WTC11 (cell line): Measurements from ENCODE around the gene NDC1. TPM values are rescaled to one million over a fixed set of nuclear protein-coding genes. Genes with fewer than 3 reads are reported as not detected.

Experiments
- ATAC-seq: fragments of 200-7000 bp; cut with Tn5 transposase; 2 replicates; pipeline ENCODE4 v1.10.0; 2021; ENCODE audit warnings: mild to moderate bottlenecking, moderate library complexity
- CTCF ChIA-PET: fragments of 300-600 bp; sonication (Branson Sonifier 250); formaldehyde crosslinking; loops from one replicate; lab custom pipeline; 2021; ENCODE audit warnings: antibody characterized with exemption; lab: Charles Lee
- POLR2A ChIA-PET: fragments of 350-600 bp; sonication (Branson Sonifier 250); formaldehyde crosslinking; loops from one replicate; lab custom pipeline; 2021; ENCODE audit warnings: antibody characterized with exemption; lab: Charles Lee
- DNase-seq: peaks from one replicate; pipeline ENCODE4 v3.0.0; 2021; ENCODE audit warnings: low spot score
- H3K27ac Mint-ChIP-seq: 2 replicates; pipeline ENCODE4 v1.8.0; 2021; ENCODE audit warnings: mixed read lengths
- H3K27me3 Mint-ChIP-seq: 2 replicates; pipeline ENCODE4 v1.8.0; 2021; ENCODE audit warnings: low read depth, mild to moderate bottlenecking, moderate library complexity, mixed read lengths
- H3K36me3 Mint-ChIP-seq: 2 replicates; pipeline ENCODE4 v1.8.0; 2021; ENCODE audit warnings: mixed read lengths
- H3K4me1 Mint-ChIP-seq: 2 replicates; pipeline ENCODE4 v1.8.0; 2022; ENCODE audit warnings: mixed read lengths
- H3K4me3 Mint-ChIP-seq: 2 replicates; pipeline ENCODE4 v1.8.0; 2021; ENCODE audit warnings: mild to moderate bottlenecking, moderate library complexity, mixed read lengths
- H3K9me3 Mint-ChIP-seq: 2 replicates; pipeline ENCODE4 v1.8.0; 2021; ENCODE audit warnings: mixed read lengths
- CREB1 ChIP-seq: sonication (generic); formaldehyde crosslinking; IDR thresholded peaks from 2 replicates; pipeline ENCODE4 v1.8.0; 2023; ENCODE audit warnings: mild to moderate bottlenecking, missing genetic modification reagents
- GABPB1 ChIP-seq: sonication (generic); formaldehyde crosslinking; IDR thresholded peaks from 2 replicates; pipeline ENCODE4 v1.8.1; 2023; ENCODE audit warnings: mild to moderate bottlenecking, missing genetic modification reagents
- KAT7 ChIP-seq: sonication (generic); formaldehyde crosslinking; IDR thresholded peaks from 2 replicates; pipeline ENCODE4 v1.8.1; 2023; ENCODE audit warnings: missing genetic modification reagents, mild to moderate bottlenecking, borderline replicate concordance
- NFATC4 ChIP-seq: fragments of 250-450 bp; sonication (Bioruptor Pico); IDR thresholded peaks from 2 replicates; pipeline ENCODE4 v1.9.0; 2021; ENCODE audit warnings: mild to moderate bottlenecking
- RELA ChIP-seq: sonication (generic); formaldehyde crosslinking; IDR thresholded peaks from 2 replicates; pipeline ENCODE4 v1.8.1; 2022; ENCODE audit warnings: missing genetic modification reagents, mild to moderate bottlenecking, borderline replicate concordance
- ZNF416 ChIP-seq: fragments of 250-450 bp; sonication (Bioruptor Pico); IDR thresholded peaks from 2 replicates; pipeline ENCODE4 v1.9.0; 2021; ENCODE audit warnings: mild to moderate bottlenecking, inconsistent platforms
- ZNF671 ChIP-seq: fragments of 250-450 bp; sonication (Bioruptor Pico); IDR thresholded peaks from 2 replicates; pipeline ENCODE4 v1.8.0; 2021; ENCODE audit warnings: mild to moderate bottlenecking
- total RNA-seq: library from RNA; stranded (reverse); gene quantifications from 3 replicates; pipeline ENCODE4 v1.2.3, GENCODE V29; 2021
- TF ChIP-seq, protein P1 (sequence below): fragments of 250-450 bp; sonication (Bioruptor Pico); conservative IDR thresholded peaks from 2 replicates; pipeline ENCODE4 v1.9.0; 2021; ENCODE audit warnings: mild to moderate bottlenecking
- TF ChIP-seq, protein P2 (sequence below): sonication (generic); formaldehyde crosslinking; IDR thresholded peaks from 2 replicates; pipeline ENCODE4 v1.8.1; 2023; ENCODE audit warnings: mild to moderate bottlenecking, missing genetic modification reagents, borderline replicate concordance
- TF ChIP-seq, protein P3 (sequence below): sonication (generic); formaldehyde crosslinking; IDR thresholded peaks from 2 replicates; pipeline ENCODE4 v1.8.0; 2023; ENCODE audit warnings: mild to moderate bottlenecking, missing genetic modification reagents
- TF ChIP-seq, protein P4 (sequence below): sonication (generic); formaldehyde crosslinking; IDR thresholded peaks from 2 replicates; pipeline ENCODE4 v1.8.0; 2023; ENCODE audit warnings: missing genetic modification reagents, mild to moderate bottlenecking, borderline replicate concordance

NDC1 gene
- total RNA-seq, 1 experiment from 2014 or later: 52.4 TPM

DNA sequence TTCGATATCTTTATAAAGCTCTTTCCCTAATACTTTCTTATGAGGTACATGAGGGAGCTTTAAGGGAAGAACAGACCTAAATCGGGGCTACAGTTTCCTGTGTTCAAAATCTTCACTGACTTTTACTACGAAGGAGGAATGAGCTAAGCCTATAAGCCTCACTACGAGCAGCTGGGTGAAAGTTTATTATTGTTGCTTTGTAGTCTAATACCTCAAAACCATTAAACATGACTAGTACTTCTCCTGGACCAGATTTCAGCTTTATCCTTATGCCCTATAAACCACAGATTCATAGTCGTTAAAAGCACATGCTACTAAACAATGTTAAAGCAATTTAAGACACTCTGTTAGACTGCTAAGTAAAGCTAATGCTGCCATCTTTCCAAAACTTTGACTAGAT, 30.2 kb downstream of the NDC1 start:
- no peak for ATAC-seq
- no peaks in the 10 kb centered on the region for H3K27me3 Mint-ChIP-seq
- no peak overlapping the region for H3K27ac Mint-ChIP-seq
- no peak overlapping the region for H3K4me3 Mint-ChIP-seq
- TF ChIP-seq, protein P1, sequence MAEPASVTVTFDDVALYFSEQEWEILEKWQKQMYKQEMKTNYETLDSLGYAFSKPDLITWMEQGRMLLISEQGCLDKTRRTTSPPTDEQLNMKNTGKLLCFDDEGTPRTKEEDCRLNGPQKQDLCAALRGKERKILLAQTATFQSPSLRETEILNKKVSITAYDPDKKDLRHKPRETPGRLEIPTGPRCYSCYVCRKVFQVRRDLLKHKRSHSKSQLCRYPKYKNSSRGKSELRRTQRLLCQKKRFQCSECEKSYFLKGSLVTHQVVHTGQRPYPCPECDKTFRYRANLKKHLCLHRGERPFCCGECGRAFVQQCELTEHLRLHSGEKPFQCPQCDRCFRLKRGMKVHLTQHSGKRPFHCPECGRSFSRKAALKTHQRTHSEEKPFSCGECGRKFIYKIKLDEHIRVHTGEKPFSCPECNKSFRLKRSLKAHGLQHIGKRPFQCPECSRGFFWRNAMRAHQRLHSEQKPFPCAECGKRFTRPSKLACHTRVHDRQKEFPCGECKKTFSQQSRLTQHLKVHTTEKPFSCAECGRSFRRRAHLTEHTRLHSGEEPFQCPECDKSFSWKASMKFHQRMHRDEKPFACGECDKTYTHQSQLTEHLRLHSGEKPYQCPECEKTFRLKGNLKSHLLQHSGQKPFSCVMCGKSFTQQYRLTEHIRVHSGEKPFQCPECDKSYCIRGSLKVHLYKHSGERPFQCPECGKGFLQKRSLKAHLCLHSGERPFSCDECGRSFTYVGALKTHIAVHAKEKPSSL (CRISPR knock-in tag): no peak
- TF ChIP-seq ZNF671 (CRISPR knock-in tag) (no peak), CREB1 (CRISPR knock-in tag) (no peak), GABPB1 (no peak), KAT7 (CRISPR knock-in tag) (no peak), ZNF416 (no peak), RELA (CRISPR knock-in tag) (no peak)
- TF ChIP-seq, protein P2, sequence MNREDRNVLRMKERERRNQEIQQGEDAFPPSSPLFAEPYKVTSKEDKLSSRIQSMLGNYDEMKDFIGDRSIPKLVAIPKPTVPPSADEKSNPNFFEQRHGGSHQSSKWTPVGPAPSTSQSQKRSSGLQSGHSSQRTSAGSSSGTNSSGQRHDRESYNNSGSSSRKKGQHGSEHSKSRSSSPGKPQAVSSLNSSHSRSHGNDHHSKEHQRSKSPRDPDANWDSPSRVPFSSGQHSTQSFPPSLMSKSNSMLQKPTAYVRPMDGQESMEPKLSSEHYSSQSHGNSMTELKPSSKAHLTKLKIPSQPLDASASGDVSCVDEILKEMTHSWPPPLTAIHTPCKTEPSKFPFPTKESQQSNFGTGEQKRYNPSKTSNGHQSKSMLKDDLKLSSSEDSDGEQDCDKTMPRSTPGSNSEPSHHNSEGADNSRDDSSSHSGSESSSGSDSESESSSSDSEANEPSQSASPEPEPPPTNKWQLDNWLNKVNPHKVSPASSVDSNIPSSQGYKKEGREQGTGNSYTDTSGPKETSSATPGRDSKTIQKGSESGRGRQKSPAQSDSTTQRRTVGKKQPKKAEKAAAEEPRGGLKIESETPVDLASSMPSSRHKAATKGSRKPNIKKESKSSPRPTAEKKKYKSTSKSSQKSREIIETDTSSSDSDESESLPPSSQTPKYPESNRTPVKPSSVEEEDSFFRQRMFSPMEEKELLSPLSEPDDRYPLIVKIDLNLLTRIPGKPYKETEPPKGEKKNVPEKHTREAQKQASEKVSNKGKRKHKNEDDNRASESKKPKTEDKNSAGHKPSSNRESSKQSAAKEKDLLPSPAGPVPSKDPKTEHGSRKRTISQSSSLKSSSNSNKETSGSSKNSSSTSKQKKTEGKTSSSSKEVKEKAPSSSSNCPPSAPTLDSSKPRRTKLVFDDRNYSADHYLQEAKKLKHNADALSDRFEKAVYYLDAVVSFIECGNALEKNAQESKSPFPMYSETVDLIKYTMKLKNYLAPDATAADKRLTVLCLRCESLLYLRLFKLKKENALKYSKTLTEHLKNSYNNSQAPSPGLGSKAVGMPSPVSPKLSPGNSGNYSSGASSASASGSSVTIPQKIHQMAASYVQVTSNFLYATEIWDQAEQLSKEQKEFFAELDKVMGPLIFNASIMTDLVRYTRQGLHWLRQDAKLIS (CRISPR knock-in tag): no peak
- TF ChIP-seq, protein P3, sequence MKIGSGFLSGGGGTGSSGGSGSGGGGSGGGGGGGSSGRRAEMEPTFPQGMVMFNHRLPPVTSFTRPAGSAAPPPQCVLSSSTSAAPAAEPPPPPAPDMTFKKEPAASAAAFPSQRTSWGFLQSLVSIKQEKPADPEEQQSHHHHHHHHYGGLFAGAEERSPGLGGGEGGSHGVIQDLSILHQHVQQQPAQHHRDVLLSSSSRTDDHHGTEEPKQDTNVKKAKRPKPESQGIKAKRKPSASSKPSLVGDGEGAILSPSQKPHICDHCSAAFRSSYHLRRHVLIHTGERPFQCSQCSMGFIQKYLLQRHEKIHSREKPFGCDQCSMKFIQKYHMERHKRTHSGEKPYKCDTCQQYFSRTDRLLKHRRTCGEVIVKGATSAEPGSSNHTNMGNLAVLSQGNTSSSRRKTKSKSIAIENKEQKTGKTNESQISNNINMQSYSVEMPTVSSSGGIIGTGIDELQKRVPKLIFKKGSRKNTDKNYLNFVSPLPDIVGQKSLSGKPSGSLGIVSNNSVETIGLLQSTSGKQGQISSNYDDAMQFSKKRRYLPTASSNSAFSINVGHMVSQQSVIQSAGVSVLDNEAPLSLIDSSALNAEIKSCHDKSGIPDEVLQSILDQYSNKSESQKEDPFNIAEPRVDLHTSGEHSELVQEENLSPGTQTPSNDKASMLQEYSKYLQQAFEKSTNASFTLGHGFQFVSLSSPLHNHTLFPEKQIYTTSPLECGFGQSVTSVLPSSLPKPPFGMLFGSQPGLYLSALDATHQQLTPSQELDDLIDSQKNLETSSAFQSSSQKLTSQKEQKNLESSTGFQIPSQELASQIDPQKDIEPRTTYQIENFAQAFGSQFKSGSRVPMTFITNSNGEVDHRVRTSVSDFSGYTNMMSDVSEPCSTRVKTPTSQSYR: no peak
- no peaks in the 10 kb centered on the region for H3K9me3 Mint-ChIP-seq
- H3K4me1 Mint-ChIP-seq: peaks cover 16% of the 10 kb centered on the region
- no peak for DNase-seq
- POLR2A ChIA-PET: no interaction called here
- CTCF ChIA-PET: interaction anchor here (0.6 kb wide), 1 partner anchor 152 kb away, joined by 3 read pairs; no protein-coding TSS in a partner anchor
- H3K36me3 Mint-ChIP-seq: peaks cover 64% of the 10 kb centered on the region

DNA sequence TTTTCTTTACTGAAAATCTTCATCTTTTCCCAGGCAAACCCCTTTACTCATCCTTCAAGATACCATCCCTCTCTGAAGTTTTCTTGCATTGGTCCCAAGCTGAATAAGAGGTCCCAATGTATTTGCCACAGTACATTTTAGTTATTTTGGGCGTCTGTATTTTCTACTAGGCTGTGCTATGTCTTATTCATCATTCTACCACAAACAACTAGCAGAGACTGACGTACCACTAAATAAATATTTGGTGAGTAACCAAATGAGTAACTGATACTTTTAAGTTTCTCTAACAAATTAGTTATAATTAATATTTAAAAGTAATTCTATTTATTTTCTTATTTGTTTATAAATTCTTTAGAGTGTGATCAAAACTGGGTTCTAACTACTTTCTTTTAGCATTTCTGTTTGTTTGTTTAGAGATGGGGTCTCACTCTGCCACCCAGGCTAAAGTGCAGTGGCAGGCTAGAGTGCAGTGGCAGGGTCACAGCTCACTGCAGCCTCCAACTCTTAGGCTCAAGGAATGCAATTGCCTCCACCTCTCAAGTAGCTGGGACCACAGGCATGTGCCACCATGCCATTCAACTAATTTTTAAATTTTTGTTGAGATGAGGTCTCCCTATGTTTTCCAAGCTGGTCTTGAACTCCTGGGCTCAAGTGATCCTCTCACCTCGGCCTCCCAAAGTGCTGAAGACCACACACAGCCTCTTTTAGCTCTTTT, 33.1 kb downstream of the NDC1 start:
- CTCF ChIA-PET: interaction anchor here (1.2 kb wide), 1 partner anchor 154 kb away, joined by 4 read pairs; no protein-coding TSS in a partner anchor
- no peak for ATAC-seq

More for the DNA sequence above, 33.1 kb downstream of the NDC1 start:
- no peak overlapping the region for H3K27ac Mint-ChIP-seq
- H3K4me1 Mint-ChIP-seq: 0 out of 2 replicates have a peak, but pooled peaks cover 3% of the 10 kb centered on the region
- no peak overlapping the region for H3K4me3 Mint-ChIP-seq
- H3K9me3 Mint-ChIP-seq: no peaks in the 10 kb centered on the region
- H3K36me3 Mint-ChIP-seq: peaks cover 64% of the 10 kb centered on the region
- H3K27me3 Mint-ChIP-seq: no peaks in the 10 kb centered on the region
- no peak for DNase-seq
- POLR2A ChIA-PET: no interaction called here
- TF ChIP-seq, protein P4, sequence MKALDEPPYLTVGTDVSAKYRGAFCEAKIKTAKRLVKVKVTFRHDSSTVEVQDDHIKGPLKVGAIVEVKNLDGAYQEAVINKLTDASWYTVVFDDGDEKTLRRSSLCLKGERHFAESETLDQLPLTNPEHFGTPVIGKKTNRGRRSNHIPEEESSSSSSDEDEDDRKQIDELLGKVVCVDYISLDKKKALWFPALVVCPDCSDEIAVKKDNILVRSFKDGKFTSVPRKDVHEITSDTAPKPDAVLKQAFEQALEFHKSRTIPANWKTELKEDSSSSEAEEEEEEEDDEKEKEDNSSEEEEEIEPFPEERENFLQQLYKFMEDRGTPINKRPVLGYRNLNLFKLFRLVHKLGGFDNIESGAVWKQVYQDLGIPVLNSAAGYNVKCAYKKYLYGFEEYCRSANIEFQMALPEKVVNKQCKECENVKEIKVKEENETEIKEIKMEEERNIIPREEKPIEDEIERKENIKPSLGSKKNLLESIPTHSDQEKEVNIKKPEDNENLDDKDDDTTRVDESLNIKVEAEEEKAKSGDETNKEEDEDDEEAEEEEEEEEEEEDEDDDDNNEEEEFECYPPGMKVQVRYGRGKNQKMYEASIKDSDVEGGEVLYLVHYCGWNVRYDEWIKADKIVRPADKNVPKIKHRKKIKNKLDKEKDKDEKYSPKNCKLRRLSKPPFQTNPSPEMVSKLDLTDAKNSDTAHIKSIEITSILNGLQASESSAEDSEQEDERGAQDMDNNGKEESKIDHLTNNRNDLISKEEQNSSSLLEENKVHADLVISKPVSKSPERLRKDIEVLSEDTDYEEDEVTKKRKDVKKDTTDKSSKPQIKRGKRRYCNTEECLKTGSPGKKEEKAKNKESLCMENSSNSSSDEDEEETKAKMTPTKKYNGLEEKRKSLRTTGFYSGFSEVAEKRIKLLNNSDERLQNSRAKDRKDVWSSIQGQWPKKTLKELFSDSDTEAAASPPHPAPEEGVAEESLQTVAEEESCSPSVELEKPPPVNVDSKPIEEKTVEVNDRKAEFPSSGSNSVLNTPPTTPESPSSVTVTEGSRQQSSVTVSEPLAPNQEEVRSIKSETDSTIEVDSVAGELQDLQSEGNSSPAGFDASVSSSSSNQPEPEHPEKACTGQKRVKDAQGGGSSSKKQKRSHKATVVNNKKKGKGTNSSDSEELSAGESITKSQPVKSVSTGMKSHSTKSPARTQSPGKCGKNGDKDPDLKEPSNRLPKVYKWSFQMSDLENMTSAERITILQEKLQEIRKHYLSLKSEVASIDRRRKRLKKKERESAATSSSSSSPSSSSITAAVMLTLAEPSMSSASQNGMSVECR (CRISPR knock-in tag): no peak
- TF ChIP-seq, protein P2 (CRISPR knock-in tag): no peak
- TF ChIP-seq NFATC4 (CRISPR knock-in tag): no peak
